Measurements from ENCODE around the gene AP1S1.
"Not testable (repeated sequence)": the region's sequence is repeated elsewhere in the genome, so short reads cannot be mapped to it uniquely, and the experiment has no call there.

The AP1S1 gene

GRCh38 chr7:101111261-101111660 is 43.0 kb upstream of the AP1S1 start:
- no peaks in the 10 kb centered on the region for H4K20me1 ChIP-seq (ENCODE audit: insufficient read depth, low read length)
- H2AFZ ChIP-seq (ENCODE audit: low read depth, low read length), result no peak overlapping the region
- H3K79me2 ChIP-seq (ENCODE audit: insufficient read depth, low read length), result no peaks in the 10 kb centered on the region
- H3K4me2 ChIP-seq (ENCODE audit: insufficient read depth, low read length), result no peak overlapping the region
- H3K9ac ChIP-seq (ENCODE audit: low read depth, low read length), result no peak overlapping the region
- no peak overlapping the region for H3K27ac ChIP-seq (ENCODE audit: low read length)
- DNase-seq (no peak), ATAC-seq (ENCODE audit: insufficient read depth, low read depth) (no peak)
- no peaks in the 10 kb centered on the region for H3K27me3 ChIP-seq (ENCODE audit: insufficient read depth, low read length, poor library complexity)
- H3K36me3 ChIP-seq (ENCODE audit: insufficient read depth, low read length), result no peaks in the 10 kb centered on the region
- no peaks in the 10 kb centered on the region for H3K9me3 ChIP-seq (ENCODE audit: insufficient read depth, low read length, severe bottlenecking)
- H3K4me3 ChIP-seq (ENCODE audit: low read depth in 1 of 2, low read length in 2 of 2), result no peak overlapping the region
- TF ChIP-seq CTCF (IDR thresholded peaks at IDR 0.05; ENCODE audit: borderline replicate concordance, extremely low read depth, low read length, poor library complexity, severe bottlenecking), result no peak
- no peak for TF ChIP-seq EZH2 (IDR thresholded peaks at IDR 0.05; ENCODE audit: borderline replicate concordance, low read depth, low read length, severe bottlenecking)
- no peaks in the 10 kb centered on the region for H3K4me1 ChIP-seq (ENCODE audit: insufficient read depth, low read length)

- no peak overlapping the region for H3K9ac ChIP-seq (ENCODE audit: low read depth, low read length)
- no peaks in the 10 kb centered on the region for H3K27me3 ChIP-seq (ENCODE audit: insufficient read depth, low read length, poor library complexity)
Measured at GRCh38 chr7:101112233-101112632, 42.0 kb upstream of the AP1S1 start.

GRCh38 chr7:101113140-101113539 is 41.1 kb upstream of the AP1S1 start:
- H3K9ac ChIP-seq (ENCODE audit: low read depth, low read length); H3K27ac ChIP-seq (ENCODE audit: low read length); H3K36me3 ChIP-seq (ENCODE audit: insufficient read depth, low read length); DNase-seq; H3K4me2 ChIP-seq (ENCODE audit: insufficient read depth, low read length); H3K79me2 ChIP-seq (ENCODE audit: insufficient read depth, low read length); ATAC-seq (ENCODE audit: insufficient read depth, low read depth); H3K27me3 ChIP-seq (ENCODE audit: insufficient read depth, low read length, poor library complexity); H4K20me1 ChIP-seq (ENCODE audit: insufficient read depth, low read length); H3K4me1 ChIP-seq (ENCODE audit: insufficient read depth, low read length); H3K9me3 ChIP-seq (ENCODE audit: insufficient read depth, low read length, severe bottlenecking); H3K4me3 ChIP-seq (ENCODE audit: low read depth in 1 of 2, low read length in 2 of 2); H2AFZ ChIP-seq (ENCODE audit: low read depth, low read length): not testable (repeated sequence)

More at GRCh38 chr7:101112233-101112632, 42.0 kb upstream of the AP1S1 start:
- TF ChIP-seq CTCF (IDR thresholded peaks at IDR 0.05; ENCODE audit: borderline replicate concordance, extremely low read depth, low read length, poor library complexity, severe bottlenecking), result no peak
- no peak for TF ChIP-seq EZH2 (IDR thresholded peaks at IDR 0.05; ENCODE audit: borderline replicate concordance, low read depth, low read length, severe bottlenecking)
- Histone ChIP-seq H3K4me3 (ENCODE audit: low read depth in 1 of 2, low read length in 2 of 2) (no peak overlapping the region), H3K79me2 (ENCODE audit: insufficient read depth, low read length) (no peaks in the 10 kb centered on the region), H3K36me3 (ENCODE audit: insufficient read depth, low read length) (no peaks in the 10 kb centered on the region), H3K4me2 (ENCODE audit: insufficient read depth, low read length) (no peak overlapping the region), H3K9me3 (ENCODE audit: insufficient read depth, low read length, severe bottlenecking) (no peaks in the 10 kb centered on the region), H2AFZ (ENCODE audit: low read depth, low read length) (no peak overlapping the region), H4K20me1 (ENCODE audit: insufficient read depth, low read length) (no peaks in the 10 kb centered on the region), H3K4me1 (ENCODE audit: insufficient read depth, low read length) (no peaks in the 10 kb centered on the region), H3K27ac (ENCODE audit: low read length) (no peak overlapping the region)
- ATAC-seq (ENCODE audit: insufficient read depth, low read depth) (no peak), DNase-seq (no peak)

- Histone ChIP-seq H3K27ac (ENCODE audit: low read length) (no peak overlapping the region), H3K4me2 (ENCODE audit: insufficient read depth, low read length) (no peak overlapping the region)
Measured at GRCh38 chr7:101113836-101114235, 40.4 kb upstream of the AP1S1 start.

More at GRCh38 chr7:101113836-101114235, 40.4 kb upstream of the AP1S1 start:
- Histone ChIP-seq H3K27me3 (ENCODE audit: insufficient read depth, low read length, poor library complexity) (no peaks in the 10 kb centered on the region), H3K79me2 (ENCODE audit: insufficient read depth, low read length) (no peaks in the 10 kb centered on the region), H3K9me3 (ENCODE audit: insufficient read depth, low read length, severe bottlenecking) (no peaks in the 10 kb centered on the region), H3K4me3 (ENCODE audit: low read depth in 1 of 2, low read length in 2 of 2) (no peak overlapping the region), H4K20me1 (ENCODE audit: insufficient read depth, low read length) (no peaks in the 10 kb centered on the region), H3K9ac (ENCODE audit: low read depth, low read length) (no peak overlapping the region), H3K4me1 (ENCODE audit: insufficient read depth, low read length) (no peaks in the 10 kb centered on the region), H2AFZ (ENCODE audit: low read depth, low read length) (no peak overlapping the region), H3K36me3 (ENCODE audit: insufficient read depth, low read length) (no peaks in the 10 kb centered on the region)
- TF ChIP-seq EZH2 (IDR thresholded peaks at IDR 0.05; ENCODE audit: borderline replicate concordance, low read depth, low read length, severe bottlenecking), result no peak
- TF ChIP-seq CTCF (IDR thresholded peaks at IDR 0.05; ENCODE audit: borderline replicate concordance, extremely low read depth, low read length, poor library complexity, severe bottlenecking), result no peak
- ATAC-seq (ENCODE audit: insufficient read depth, low read depth), result no peak
- no peak for DNase-seq
